Measurements from ENCODE around the gene PCARE.
"Not testable (repeated sequence)": the region's sequence is repeated elsewhere in the genome, so short reads cannot be mapped to it uniquely, and the experiment has no call there.

The PCARE gene

DNA sequence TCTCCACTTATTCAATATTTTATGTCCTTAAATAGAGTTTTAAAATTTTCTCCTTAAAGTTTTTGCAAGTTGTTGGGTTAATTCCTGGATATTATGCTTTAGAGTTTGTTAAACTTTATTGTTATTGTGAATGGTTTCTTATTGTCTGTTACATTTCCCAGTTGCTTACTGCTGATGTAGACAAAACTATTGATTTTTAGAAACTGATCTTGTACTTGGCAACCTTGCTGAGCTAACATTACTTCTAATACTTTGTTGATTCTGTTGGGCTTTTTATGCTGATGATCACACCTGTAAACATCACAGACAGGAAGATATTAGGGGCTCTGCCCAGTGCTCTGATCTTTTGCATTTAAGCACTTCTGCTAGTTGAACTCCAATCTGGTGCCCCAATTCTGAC lies 38.1 kb upstream of the PCARE start:
- Histone ChIP-seq H3K9ac (ENCODE audit: low read length) (no peak overlapping the region), H3K36me3 (ENCODE audit: control insufficient read depth, insufficient read depth, low read length, severe bottlenecking) (no peaks in the 10 kb centered on the region), H3K4me1 (ENCODE audit: control insufficient read depth, insufficient read depth, low read length) (peaks cover 57% of the 10 kb centered on the region), H3K4me3 (ENCODE audit: low read length) (no peak overlapping the region), H3K9me3 (ENCODE audit: control insufficient read depth, low read length) (no peaks in the 10 kb centered on the region), H3K27me3 (replicated peaks; ENCODE audit: control insufficient read depth, insufficient read depth, low read length) (no peaks in the 10 kb centered on the region)
- DNase-seq (ENCODE audit: low read depth), result no peak

DNA sequence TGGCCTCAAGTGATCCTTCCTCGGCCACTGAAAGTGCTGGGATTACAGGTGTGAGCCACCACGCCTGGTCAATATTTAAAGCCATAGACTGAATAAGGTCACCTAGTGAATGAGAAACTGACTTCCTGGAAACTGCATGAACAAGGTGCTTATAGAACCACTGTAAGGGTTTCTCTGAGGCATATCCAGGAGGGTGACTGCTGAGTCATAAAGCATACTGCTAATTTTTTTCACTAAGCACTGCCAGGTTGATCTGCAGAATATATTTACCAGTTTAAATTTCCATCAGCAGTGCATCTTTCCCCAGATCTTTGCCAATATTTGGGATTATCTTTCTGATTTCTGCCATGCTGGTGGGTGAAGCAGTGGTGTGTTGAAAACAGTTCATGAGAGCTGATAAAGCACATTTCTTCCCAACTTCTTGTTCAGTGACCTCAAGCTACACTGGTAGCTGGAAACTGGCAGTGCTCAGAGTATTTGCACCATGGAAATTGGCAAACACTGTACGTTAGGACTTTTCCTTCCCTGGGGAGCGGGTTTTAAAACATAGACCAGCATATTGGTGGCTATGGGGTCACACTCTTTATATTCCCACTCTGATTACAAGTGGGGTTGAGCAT lies 36.7 kb upstream of the PCARE start:
- Histone ChIP-seq H3K9ac (ENCODE audit: low read length) (no peak overlapping the region), H3K4me3 (ENCODE audit: low read length) (no peak overlapping the region), H3K9me3 (ENCODE audit: control insufficient read depth, low read length) (no peaks in the 10 kb centered on the region), H3K27me3 (replicated peaks; ENCODE audit: control insufficient read depth, insufficient read depth, low read length) (no peaks in the 10 kb centered on the region), H3K36me3 (ENCODE audit: control insufficient read depth, insufficient read depth, low read length, severe bottlenecking) (no peaks in the 10 kb centered on the region), H3K4me1 (ENCODE audit: control insufficient read depth, insufficient read depth, low read length) (peaks cover 59% of the 10 kb centered on the region)
- DNase-seq (ENCODE audit: low read depth), result no peak

DNA sequence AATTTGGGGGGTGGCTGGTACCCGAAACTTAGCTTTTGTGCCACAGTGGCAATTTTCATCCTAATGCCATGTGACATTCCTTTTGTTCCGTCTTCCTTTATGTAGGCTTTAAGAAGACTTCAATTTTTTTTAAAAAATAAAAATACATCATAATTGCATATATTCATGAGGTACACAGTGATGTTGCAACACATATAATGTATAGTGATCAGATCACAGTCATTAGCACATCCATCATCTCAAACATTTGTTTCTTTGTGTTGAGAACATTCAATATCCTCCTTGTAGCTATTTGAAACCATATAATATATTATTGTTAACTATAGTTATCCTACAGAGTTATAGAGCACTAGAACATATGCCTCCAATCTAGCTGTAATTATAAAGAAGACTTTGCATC lies 34.9 kb upstream of the PCARE start:
- no peaks in the 10 kb centered on the region for H3K27me3 ChIP-seq (replicated peaks; ENCODE audit: control insufficient read depth, insufficient read depth, low read length)
- H3K4me3 ChIP-seq (ENCODE audit: low read length), result no peak overlapping the region
- H3K36me3 ChIP-seq (ENCODE audit: control insufficient read depth, insufficient read depth, low read length, severe bottlenecking), result no peaks in the 10 kb centered on the region
- no peak for DNase-seq (ENCODE audit: low read depth)
- no peak overlapping the region for H3K9ac ChIP-seq (ENCODE audit: low read length)
- no peaks in the 10 kb centered on the region for H3K9me3 ChIP-seq (ENCODE audit: control insufficient read depth, low read length)
- peaks cover 52% of the 10 kb centered on the region for H3K4me1 ChIP-seq (ENCODE audit: control insufficient read depth, insufficient read depth, low read length)

DNA sequence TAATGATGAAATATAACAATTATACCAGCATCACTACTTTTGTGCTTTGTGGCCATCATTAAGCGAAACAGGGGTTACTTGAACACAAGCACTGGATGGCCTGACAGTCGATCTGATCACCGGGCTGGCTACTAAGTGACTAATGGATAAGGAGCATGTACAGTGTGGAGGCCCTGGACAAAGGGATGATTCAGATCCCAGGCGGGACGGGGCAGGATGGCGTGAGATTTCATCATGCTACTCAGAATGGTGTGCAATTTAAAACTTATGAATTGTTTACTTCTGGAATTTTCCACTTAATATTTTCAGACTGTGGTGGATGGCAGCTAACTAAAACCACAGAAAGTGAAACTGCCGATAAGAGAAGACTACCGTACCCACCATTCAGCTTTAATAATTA lies 33.9 kb upstream of the PCARE start:
- H3K9ac ChIP-seq (ENCODE audit: low read length), result peak overlapping the region; percentile 59
- H3K4me3 ChIP-seq (ENCODE audit: low read length), result peak overlapping the region; percentile 22
- peak; percentile 88 for DNase-seq (ENCODE audit: low read depth)
- peaks cover 41% of the 10 kb centered on the region for H3K4me1 ChIP-seq (ENCODE audit: control insufficient read depth, insufficient read depth, low read length)
- H3K9me3 ChIP-seq (ENCODE audit: control insufficient read depth, low read length), result no peaks in the 10 kb centered on the region
- no peaks in the 10 kb centered on the region for H3K27me3 ChIP-seq (replicated peaks; ENCODE audit: control insufficient read depth, insufficient read depth, low read length)
- H3K36me3 ChIP-seq (ENCODE audit: control insufficient read depth, insufficient read depth, low read length, severe bottlenecking), result no peaks in the 10 kb centered on the region

DNA sequence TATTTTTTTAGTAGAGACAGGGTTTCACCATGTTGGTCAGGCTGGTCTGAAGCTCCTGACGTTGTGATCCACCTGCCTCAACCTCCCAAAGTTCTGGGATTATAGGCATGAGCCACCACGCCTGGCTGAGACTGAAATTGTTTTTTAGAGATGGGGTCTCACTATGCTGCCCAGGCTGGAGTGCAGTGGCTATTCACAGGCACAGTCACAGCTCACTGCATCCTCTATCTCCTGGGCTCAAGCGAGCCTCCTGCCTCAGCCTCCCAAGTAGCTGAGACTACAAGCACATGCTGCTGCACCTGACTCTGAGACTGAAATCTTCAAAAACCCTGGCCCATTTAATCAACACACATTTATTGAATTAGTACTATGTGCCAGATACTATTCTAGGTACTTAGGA lies 33.2 kb upstream of the PCARE start:
- H3K9ac ChIP-seq (ENCODE audit: low read length); H3K9me3 ChIP-seq (ENCODE audit: control insufficient read depth, low read length); H3K27me3 ChIP-seq (replicated peaks; ENCODE audit: control insufficient read depth, insufficient read depth, low read length); H3K36me3 ChIP-seq (ENCODE audit: control insufficient read depth, insufficient read depth, low read length, severe bottlenecking); H3K4me3 ChIP-seq (ENCODE audit: low read length); DNase-seq (ENCODE audit: low read depth): not testable (repeated sequence)
- peaks cover 41% of the 10 kb centered on the region for H3K4me1 ChIP-seq (ENCODE audit: control insufficient read depth, insufficient read depth, low read length)

DNA sequence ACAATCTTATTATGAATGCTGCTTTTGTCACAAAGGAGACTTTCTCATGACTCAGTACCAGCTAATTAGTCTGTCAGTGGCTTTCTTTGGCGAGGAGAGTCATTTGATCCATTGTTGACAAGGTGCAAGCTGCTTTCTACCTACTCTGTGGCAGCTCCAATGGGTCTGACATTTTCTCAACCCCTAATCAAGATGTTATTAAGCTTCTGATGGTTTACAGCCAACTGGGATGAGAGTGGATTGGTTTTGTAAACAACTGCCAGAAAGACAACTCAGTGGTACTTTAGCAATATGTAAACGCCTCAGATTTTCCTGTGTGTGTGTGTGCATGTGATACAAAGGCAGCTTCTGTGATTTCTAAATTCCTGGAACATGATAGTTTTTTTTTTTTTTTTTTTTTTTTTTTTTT lies 32.7 kb upstream of the PCARE start:
- Histone ChIP-seq H3K4me1 (ENCODE audit: control insufficient read depth, insufficient read depth, low read length) (peaks cover 41% of the 10 kb centered on the region), H3K9ac (ENCODE audit: low read length) (no peak overlapping the region), H3K9me3 (ENCODE audit: control insufficient read depth, low read length) (no peaks in the 10 kb centered on the region), H3K36me3 (ENCODE audit: control insufficient read depth, insufficient read depth, low read length, severe bottlenecking) (no peaks in the 10 kb centered on the region), H3K4me3 (ENCODE audit: low read length) (no peak overlapping the region), H3K27me3 (replicated peaks; ENCODE audit: control insufficient read depth, insufficient read depth, low read length) (no peaks in the 10 kb centered on the region)
- no peak for DNase-seq (ENCODE audit: low read depth)

DNA sequence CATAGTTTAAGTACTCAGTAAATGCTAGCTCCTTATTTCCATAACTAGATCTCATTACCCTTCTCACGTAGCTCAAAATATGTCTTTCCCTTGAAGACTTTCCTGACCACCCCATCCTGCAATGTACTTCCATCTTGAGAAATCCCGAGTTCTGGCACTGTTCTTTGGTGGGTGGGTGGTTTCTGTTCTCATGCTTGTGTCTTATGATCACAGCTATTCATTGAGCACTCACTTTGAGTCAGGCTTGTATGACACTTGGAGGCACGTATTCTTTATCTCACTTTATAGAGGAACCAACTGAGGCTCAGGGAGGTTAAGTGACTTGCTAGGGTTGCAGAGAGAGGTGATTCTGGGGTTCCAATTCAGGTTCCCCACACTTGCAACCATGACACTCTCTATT lies 31.9 kb upstream of the PCARE start:
- no peaks in the 10 kb centered on the region for H3K27me3 ChIP-seq (replicated peaks; ENCODE audit: control insufficient read depth, insufficient read depth, low read length)
- no peak overlapping the region for H3K4me3 ChIP-seq (ENCODE audit: low read length)
- peaks cover 39% of the 10 kb centered on the region for H3K4me1 ChIP-seq (ENCODE audit: control insufficient read depth, insufficient read depth, low read length)
- no peak overlapping the region for H3K9ac ChIP-seq (ENCODE audit: low read length)
- DNase-seq (ENCODE audit: low read depth), result no peak
- no peaks in the 10 kb centered on the region for H3K36me3 ChIP-seq (ENCODE audit: control insufficient read depth, insufficient read depth, low read length, severe bottlenecking)
- no peaks in the 10 kb centered on the region for H3K9me3 ChIP-seq (ENCODE audit: control insufficient read depth, low read length)

DNA sequence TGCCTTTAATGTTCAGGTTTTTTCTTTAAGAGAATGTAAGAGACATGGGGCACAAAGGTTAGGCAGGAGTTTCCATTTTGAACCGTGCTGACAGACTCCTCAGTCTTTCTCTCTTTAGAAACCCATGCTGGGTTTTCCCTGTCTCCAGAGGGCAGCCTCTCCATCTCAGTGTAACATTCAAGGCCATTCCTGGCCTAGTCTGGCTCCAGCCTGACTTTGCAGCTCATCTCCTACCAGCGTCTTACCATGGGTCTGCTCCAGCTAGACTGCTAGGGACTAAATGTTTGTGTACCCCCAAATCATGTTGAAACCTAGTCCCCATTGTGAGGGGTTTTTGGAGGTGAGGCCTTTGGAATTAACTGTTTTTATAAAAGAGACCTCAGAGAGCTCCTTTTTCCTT lies 31.1 kb upstream of the PCARE start:
- no peak overlapping the region for H3K9ac ChIP-seq (ENCODE audit: low read length)
- H3K36me3 ChIP-seq (ENCODE audit: control insufficient read depth, insufficient read depth, low read length, severe bottlenecking), result no peaks in the 10 kb centered on the region
- H3K9me3 ChIP-seq (ENCODE audit: control insufficient read depth, low read length), result no peaks in the 10 kb centered on the region
- H3K4me1 ChIP-seq (ENCODE audit: control insufficient read depth, insufficient read depth, low read length), result peaks cover 31% of the 10 kb centered on the region
- no peaks in the 10 kb centered on the region for H3K27me3 ChIP-seq (replicated peaks; ENCODE audit: control insufficient read depth, insufficient read depth, low read length)
- no peak for DNase-seq (ENCODE audit: low read depth)
- no peak overlapping the region for H3K4me3 ChIP-seq (ENCODE audit: low read length)

DNA sequence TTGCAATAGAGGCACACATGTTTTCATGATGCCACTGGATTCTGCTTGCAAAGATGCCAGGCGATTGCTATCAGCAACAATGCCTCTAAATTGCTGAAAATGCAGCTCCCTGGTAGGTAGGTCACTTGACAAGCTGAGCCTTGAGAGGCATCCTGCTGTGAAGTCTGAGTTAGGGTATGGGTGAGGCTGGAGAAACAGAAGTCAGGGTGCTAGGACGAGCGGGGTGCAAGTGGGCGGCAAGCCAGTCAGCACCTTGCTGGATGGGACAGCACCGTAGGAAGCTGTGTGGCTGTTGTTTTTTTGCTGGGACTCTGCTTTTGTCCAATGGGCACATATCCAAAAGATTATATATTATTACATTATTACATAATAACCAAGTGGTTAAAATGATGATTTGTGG lies 30.4 kb upstream of the PCARE start:
- Histone ChIP-seq H3K9ac (ENCODE audit: low read length) (no peak overlapping the region), H3K4me3 (ENCODE audit: low read length) (no peak overlapping the region), H3K9me3 (ENCODE audit: control insufficient read depth, low read length) (no peaks in the 10 kb centered on the region), H3K27me3 (replicated peaks; ENCODE audit: control insufficient read depth, insufficient read depth, low read length) (no peaks in the 10 kb centered on the region), H3K36me3 (ENCODE audit: control insufficient read depth, insufficient read depth, low read length, severe bottlenecking) (no peaks in the 10 kb centered on the region), H3K4me1 (ENCODE audit: control insufficient read depth, insufficient read depth, low read length) (peaks cover 24% of the 10 kb centered on the region)
- DNase-seq (ENCODE audit: low read depth), result no peak

DNA sequence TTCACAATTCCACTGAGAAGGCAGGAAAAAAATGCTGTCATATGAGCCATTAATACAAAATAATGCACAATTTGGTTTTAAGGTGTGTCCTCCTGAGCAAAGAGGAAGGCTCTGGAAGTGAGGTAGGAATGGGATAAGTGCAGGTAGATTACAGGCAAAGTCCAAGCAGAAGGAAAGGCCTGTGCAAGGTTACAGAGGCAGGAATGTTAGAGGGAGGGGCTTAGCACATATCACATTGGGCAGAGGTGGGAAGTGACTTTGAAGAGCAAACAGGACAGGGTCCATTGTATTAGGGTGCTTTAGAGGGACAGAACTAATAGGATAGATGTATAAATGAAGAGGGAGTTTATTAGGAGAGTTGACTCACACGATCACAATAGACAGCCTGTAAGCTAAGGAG lies 26.2 kb upstream of the PCARE start:
- no peaks in the 10 kb centered on the region for H3K27me3 ChIP-seq (replicated peaks; ENCODE audit: control insufficient read depth, insufficient read depth, low read length)
- H3K4me3 ChIP-seq (ENCODE audit: low read length), result no peak overlapping the region
- H3K9me3 ChIP-seq (ENCODE audit: control insufficient read depth, low read length), result no peaks in the 10 kb centered on the region
- no peaks in the 10 kb centered on the region for H3K36me3 ChIP-seq (ENCODE audit: control insufficient read depth, insufficient read depth, low read length, severe bottlenecking)
- no peak for DNase-seq (ENCODE audit: low read depth)
- H3K9ac ChIP-seq (ENCODE audit: low read length), result no peak overlapping the region
- peaks cover 5% of the 10 kb centered on the region for H3K4me1 ChIP-seq (ENCODE audit: control insufficient read depth, insufficient read depth, low read length)

DNA sequence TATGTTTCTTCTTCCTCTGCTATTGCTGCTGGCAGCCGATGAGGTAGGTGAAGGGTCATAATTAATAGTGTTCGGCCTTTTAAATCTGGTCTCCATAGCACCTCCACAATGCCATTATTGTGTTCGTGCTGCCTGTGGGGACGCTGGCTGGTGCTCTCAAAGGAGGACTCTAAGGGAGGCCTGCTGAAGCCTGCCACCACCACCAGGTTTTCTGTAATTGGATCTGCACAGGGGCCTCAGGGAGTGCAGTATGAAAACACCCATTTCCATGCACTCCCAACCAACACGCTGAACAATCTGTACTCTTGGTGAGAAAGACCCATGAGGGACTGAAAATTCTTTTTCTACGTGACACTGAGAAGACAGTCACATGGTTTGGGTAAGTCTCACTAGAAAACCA lies 23.2 kb upstream of the PCARE start:
- Histone ChIP-seq H3K4me1 (ENCODE audit: control insufficient read depth, insufficient read depth, low read length) (peaks cover 5% of the 10 kb centered on the region), H3K36me3 (ENCODE audit: control insufficient read depth, insufficient read depth, low read length, severe bottlenecking) (no peaks in the 10 kb centered on the region), H3K9me3 (ENCODE audit: control insufficient read depth, low read length) (no peaks in the 10 kb centered on the region), H3K4me3 (ENCODE audit: low read length) (no peak overlapping the region), H3K27me3 (replicated peaks; ENCODE audit: control insufficient read depth, insufficient read depth, low read length) (no peaks in the 10 kb centered on the region), H3K9ac (ENCODE audit: low read length) (no peak overlapping the region)
- DNase-seq (ENCODE audit: low read depth), result no peak

DNA sequence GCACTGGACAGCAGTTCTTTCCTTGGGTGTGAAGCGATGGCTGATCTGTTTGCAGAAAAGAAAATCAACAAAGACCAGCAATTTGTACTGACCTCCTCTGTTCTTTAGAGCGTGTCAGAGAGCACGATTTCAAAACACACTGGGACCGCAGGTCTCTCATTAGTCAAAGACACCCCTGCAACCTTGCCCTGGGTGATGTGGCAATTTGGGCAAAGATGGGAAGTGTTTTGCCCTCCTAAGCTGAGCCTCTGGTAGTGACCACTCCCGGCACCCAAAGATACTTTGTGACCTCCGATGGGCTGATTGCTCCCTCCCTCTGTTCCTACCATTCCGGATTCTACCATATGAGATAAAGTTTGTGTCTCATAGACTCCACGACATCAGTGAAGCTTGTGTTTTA lies 22.6 kb upstream of the PCARE start:
- H3K9me3 ChIP-seq (ENCODE audit: control insufficient read depth, low read length), result no peaks in the 10 kb centered on the region
- no peak overlapping the region for H3K9ac ChIP-seq (ENCODE audit: low read length)
- DNase-seq (ENCODE audit: low read depth), result no peak
- H3K36me3 ChIP-seq (ENCODE audit: control insufficient read depth, insufficient read depth, low read length, severe bottlenecking), result no peaks in the 10 kb centered on the region
- no peak overlapping the region for H3K4me3 ChIP-seq (ENCODE audit: low read length)
- peaks cover 5% of the 10 kb centered on the region for H3K4me1 ChIP-seq (ENCODE audit: control insufficient read depth, insufficient read depth, low read length)
- H3K27me3 ChIP-seq (replicated peaks; ENCODE audit: control insufficient read depth, insufficient read depth, low read length), result no peaks in the 10 kb centered on the region
